Fibroblast of the aortic adventitia (primary cell): ENCODE measurements around the gene NUP62. TPM values are rescaled to one million over a fixed set of nuclear protein-coding genes. Genes with fewer than 3 reads are reported as not detected.

ENCODE experiments used
- DNase-seq: peaks from one replicate; pipeline ENCODE4 v3.0.0-alpha.2; 2010; ENCODE audit warnings: low read depth
- H3K4me3 ChIP-seq: 2 replicates; pipeline ENCODE4 v1.5.1; 2011; ENCODE audit warnings: low read depth, mild to moderate bottlenecking, control low read depth, low read length, moderate library complexity
- CTCF ChIP-seq: IDR thresholded peaks from 2 replicates; pipeline ENCODE4 v1.5.1; 2011; ENCODE audit warnings: mild to moderate bottlenecking, low read length, control low read depth, inconsistent platforms; ENCODE audit not compliant: insufficient read depth
- total RNA-seq: library from RNA; depleted of rRNA; stranded (reverse); fragments of >200 nt; gene quantifications from 2 replicates; pipeline ENCODE4 v1.2.3, GENCODE V29; 2012; ENCODE audit warnings: low replicate concordance

The NUP62 gene
- total RNA-seq, 1 donor: 35.4 TPM

- no peak for TF ChIP-seq CTCF
- peak; percentile 91 for DNase-seq
- H3K4me3 ChIP-seq: peak overlapping the region; percentile 50
These were observed 5.1 kb downstream of the NUP62 start for GRCh38 chr19:49924004-49924880.

GRCh38 chr19:49923055-49924003 is 6.0 kb downstream of the NUP62 start:
- TF ChIP-seq CTCF: no peak
- no peak for DNase-seq
- H3K4me3 ChIP-seq: no peak overlapping the region

- TF ChIP-seq CTCF: no peak
- peak; percentile 69 for DNase-seq
- no peak overlapping the region for H3K4me3 ChIP-seq
These were observed 7.2 kb downstream of the NUP62 start for GRCh38 chr19:49921871-49922795.

DNA sequence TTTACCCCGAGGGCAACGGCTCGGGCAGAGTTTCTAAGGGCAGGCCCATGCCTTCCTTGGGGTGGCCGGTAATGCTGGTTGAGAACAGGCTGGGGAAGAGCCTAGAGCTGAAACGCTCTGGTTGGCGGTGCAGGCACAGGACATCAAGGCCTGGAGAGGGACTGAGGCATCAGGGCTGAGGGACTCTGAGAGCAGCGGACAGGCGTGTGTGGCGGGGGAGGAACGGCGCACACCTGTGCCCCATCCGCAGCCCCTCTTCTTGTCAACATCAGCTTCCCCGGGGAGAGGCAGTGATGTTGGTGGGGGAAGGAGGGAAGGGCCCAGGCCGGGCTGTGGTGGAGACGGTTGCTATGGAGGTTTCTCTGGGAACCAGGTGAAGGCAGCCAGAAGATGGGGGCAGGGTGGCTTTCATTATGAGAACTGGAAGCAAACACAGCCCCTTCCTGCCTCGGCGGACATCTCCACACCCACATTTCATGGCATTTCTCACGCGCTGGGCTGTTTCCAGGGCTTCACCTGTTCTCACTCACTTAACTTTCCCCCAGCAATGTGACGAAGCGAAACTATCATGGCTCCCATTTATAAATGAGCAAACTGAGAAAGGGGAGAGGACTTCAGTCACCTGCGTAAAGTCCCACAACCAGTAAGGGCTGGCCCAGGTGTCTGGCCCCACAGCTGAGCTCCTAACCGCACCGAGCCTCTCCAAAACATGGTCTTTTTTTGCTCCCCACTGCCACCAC is 8.5 kb downstream of the NUP62 start:
- H3K4me3 ChIP-seq: no peak overlapping the region
- no peak for DNase-seq
- TF ChIP-seq CTCF: no peak

DNA sequence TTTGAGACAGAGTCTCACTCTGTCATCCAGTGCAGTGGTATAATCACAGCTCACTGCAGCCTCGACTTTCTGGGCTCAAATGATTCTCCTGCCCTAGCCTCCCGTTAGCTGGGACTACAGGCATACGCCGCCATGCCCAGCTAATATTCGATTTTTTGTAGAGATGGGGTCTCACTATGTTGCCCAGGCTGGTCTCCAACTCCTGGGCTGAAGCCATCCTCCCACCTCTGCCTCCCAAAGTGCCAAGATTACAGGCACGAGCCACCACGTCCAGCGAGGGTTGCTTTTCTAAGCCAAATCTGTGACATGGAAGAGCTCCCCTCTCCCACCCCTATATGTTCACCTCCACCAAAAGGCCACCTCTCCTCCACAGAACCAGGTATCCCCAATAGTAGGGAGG is 11.2 kb downstream of the NUP62 start:
- no peak for DNase-seq
- no peak overlapping the region for H3K4me3 ChIP-seq
- TF ChIP-seq CTCF: no peak
